Measurements from ENCODE around the gene SQSTM1. TPM values are rescaled to one million over a fixed set of nuclear protein-coding genes. Genes with fewer than 3 reads are reported as not detected.

The SQSTM1 gene
- total and polyA plus RNA-seq, 9 of the 15 experiments (the other 6 are each of a cell fraction or from before 2014, with no cell fraction given): 5.6 to 148 (median 64.0) TPM

GRCh38 chr5:179870403-179870903 is 49.7 kb downstream of the SQSTM1 start (continued):
- TF ChIP-seq CTCFL (IDR thresholded peaks at IDR 0.05; ENCODE audit: borderline replicate concordance, insufficient read depth, low read depth, low read length, poor library complexity, severe bottlenecking) (peak; percentile 65), HNRNPL (IDR thresholded peaks at IDR 0.05; ENCODE audit: low read depth, low read length) (no peak), DMBX1 (CRISPR knock-in tag; IDR thresholded peaks at IDR 0.05; ENCODE audit: borderline replicate concordance) (no peak), POLR2G (IDR thresholded peaks at IDR 0.05; ENCODE audit: low read depth, low read length) (peak; percentile 42; the same call in 1 of the 2 replicates), STAT6 (CRISPR knock-in tag; IDR thresholded peaks at IDR 0.05) (no peak), HDAC2 (IDR thresholded peaks at IDR 0.05) (no peak), ZNF124 (CRISPR knock-in tag; IDR thresholded peaks at IDR 0.05) (no peak), POLR3G (IDR thresholded peaks at IDR 0.05; ENCODE audit: extremely low read depth, insufficient read length, insufficient replicate concordance) (no peak), XRCC3 (IDR thresholded peaks at IDR 0.05) (no peak)
- TF ChIP-seq, protein P1, sequence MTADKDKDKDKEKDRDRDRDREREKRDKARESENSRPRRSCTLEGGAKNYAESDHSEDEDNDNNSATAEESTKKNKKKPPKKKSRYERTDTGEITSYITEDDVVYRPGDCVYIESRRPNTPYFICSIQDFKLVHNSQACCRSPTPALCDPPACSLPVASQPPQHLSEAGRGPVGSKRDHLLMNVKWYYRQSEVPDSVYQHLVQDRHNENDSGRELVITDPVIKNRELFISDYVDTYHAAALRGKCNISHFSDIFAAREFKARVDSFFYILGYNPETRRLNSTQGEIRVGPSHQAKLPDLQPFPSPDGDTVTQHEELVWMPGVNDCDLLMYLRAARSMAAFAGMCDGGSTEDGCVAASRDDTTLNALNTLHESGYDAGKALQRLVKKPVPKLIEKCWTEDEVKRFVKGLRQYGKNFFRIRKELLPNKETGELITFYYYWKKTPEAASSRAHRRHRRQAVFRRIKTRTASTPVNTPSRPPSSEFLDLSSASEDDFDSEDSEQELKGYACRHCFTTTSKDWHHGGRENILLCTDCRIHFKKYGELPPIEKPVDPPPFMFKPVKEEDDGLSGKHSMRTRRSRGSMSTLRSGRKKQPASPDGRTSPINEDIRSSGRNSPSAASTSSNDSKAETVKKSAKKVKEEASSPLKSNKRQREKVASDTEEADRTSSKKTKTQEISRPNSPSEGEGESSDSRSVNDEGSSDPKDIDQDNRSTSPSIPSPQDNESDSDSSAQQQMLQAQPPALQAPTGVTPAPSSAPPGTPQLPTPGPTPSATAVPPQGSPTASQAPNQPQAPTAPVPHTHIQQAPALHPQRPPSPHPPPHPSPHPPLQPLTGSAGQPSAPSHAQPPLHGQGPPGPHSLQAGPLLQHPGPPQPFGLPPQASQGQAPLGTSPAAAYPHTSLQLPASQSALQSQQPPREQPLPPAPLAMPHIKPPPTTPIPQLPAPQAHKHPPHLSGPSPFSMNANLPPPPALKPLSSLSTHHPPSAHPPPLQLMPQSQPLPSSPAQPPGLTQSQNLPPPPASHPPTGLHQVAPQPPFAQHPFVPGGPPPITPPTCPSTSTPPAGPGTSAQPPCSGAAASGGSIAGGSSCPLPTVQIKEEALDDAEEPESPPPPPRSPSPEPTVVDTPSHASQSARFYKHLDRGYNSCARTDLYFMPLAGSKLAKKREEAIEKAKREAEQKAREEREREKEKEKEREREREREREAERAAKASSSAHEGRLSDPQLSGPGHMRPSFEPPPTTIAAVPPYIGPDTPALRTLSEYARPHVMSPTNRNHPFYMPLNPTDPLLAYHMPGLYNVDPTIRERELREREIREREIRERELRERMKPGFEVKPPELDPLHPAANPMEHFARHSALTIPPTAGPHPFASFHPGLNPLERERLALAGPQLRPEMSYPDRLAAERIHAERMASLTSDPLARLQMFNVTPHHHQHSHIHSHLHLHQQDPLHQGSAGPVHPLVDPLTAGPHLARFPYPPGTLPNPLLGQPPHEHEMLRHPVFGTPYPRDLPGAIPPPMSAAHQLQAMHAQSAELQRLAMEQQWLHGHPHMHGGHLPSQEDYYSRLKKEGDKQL (CRISPR knock-in tag; IDR thresholded peaks at IDR 0.05; ENCODE audit: borderline replicate concordance): no peak
- TF ChIP-seq, protein P2, sequence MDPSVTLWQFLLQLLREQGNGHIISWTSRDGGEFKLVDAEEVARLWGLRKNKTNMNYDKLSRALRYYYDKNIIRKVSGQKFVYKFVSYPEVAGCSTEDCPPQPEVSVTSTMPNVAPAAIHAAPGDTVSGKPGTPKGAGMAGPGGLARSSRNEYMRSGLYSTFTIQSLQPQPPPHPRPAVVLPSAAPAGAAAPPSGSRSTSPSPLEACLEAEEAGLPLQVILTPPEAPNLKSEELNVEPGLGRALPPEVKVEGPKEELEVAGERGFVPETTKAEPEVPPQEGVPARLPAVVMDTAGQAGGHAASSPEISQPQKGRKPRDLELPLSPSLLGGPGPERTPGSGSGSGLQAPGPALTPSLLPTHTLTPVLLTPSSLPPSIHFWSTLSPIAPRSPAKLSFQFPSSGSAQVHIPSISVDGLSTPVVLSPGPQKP (CRISPR knock-in tag; IDR thresholded peaks at IDR 0.05): no peak
- TF ChIP-seq, protein P3, sequence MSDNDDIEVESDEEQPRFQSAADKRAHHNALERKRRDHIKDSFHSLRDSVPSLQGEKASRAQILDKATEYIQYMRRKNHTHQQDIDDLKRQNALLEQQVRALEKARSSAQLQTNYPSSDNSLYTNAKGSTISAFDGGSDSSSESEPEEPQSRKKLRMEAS (CRISPR knock-in tag; IDR thresholded peaks at IDR 0.05): no peak
- TF ChIP-seq, protein P4, sequence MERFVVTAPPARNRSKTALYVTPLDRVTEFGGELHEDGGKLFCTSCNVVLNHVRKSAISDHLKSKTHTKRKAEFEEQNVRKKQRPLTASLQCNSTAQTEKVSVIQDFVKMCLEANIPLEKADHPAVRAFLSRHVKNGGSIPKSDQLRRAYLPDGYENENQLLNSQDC (CRISPR knock-in tag; IDR thresholded peaks at IDR 0.05): no peak
- TF ChIP-seq, protein P5, sequence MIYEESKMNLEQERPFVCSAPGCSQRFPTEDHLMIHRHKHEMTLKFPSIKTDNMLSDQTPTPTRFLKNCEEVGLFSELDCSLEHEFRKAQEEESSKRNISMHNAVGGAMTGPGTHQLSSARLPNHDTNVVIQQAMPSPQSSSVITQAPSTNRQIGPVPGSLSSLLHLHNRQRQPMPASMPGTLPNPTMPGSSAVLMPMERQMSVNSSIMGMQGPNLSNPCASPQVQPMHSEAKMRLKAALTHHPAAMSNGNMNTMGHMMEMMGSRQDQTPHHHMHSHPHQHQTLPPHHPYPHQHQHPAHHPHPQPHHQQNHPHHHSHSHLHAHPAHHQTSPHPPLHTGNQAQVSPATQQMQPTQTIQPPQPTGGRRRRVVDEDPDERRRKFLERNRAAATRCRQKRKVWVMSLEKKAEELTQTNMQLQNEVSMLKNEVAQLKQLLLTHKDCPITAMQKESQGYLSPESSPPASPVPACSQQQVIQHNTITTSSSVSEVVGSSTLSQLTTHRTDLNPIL (CRISPR knock-in tag; IDR thresholded peaks at IDR 0.05): no peak

Measured in K562 (cell line).